Measurements from ENCODE around the gene PANK4. TPM values are rescaled to one million over a fixed set of nuclear protein-coding genes. Genes with fewer than 3 reads are reported as not detected.

The PANK4 gene
- total and polyA plus RNA-seq, 10 of the 15 experiments (the other 5 are each of a cell fraction or from before 2014, with no cell fraction given), result 0.35 to 38.0 (median 18.6) TPM

DNA sequence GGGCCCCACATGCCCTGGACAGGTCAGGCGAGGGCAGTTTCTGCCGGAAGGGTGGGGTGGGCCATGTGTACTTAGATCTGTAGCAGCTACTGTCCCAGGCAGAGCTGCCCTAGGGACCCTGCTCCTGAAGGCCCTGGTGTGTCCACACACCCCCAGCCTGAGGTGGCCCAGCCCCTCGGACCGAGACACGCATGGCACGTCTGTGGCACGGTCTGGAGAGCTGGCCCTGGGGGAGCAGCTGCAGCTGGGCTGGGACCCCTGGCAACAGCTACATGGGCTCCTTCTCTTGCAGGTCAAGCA lies 24.6 kb downstream of the PANK4 start:
- BruUV-seq (replicated peaks), result no TSS peak
- intact Hi-C loops (cut with micrococcal nuclease; ENCODE audit: unreplicated experiment) (no loop called here), in situ Hi-C loops (cut with MboI) (no loop called here)
- H3K9ac ChIP-seq (ENCODE audit: control insufficient read depth, insufficient read depth, low read length), result no peak overlapping the region
- no peaks in the 10 kb centered on the region for H3K27me3 ChIP-seq (replicated peaks in 1 of 2; ENCODE audit: control insufficient read depth in 2 of 2, insufficient read depth in 2 of 2, low read length in 1 of 2)
- H3K36me3 ChIP-seq (ENCODE audit: control insufficient read depth in 2 of 2, insufficient read depth in 2 of 2, low read length in 1 of 2), result peaks cover 0 to under 1% of the 10 kb centered on the region in 2 experiments; a peak in 1 of 4 replicates
- FAIRE-seq (no peak), ATAC-seq (no peak), DNase-seq (ENCODE audit: low read depth, low spot score) (no peak)
- WGBS (ENCODE audit: insufficient coverage, insufficient replicate concordance, low lambda C conversion rate, missing lambda C conversion rate), result 26% methylated on average over 7 of the region's 7 CpGs
- no peak overlapping the region for H2AFZ ChIP-seq (ENCODE audit: control insufficient read depth, low read depth, low read length)
- no peak overlapping the region for H3K4me2 ChIP-seq (ENCODE audit: control insufficient read depth, insufficient read depth)
- H3K4me1 ChIP-seq (ENCODE audit: control insufficient read depth, insufficient read depth, low read length), result no peaks in the 10 kb centered on the region; the same call in 1 of the 2 replicates
- POLR2A ChIA-PET, result no interaction called here
- RAD21 ChIA-PET (ENCODE audit: unreplicated experiment), result interaction anchor here (1.7 kb wide), 1 partner anchor 86 kb away, joined by 4 read pairs; no protein-coding TSS in a partner anchor
- no peak overlapping the region for H3K4me3 ChIP-seq
- SMC1A ChIA-PET (ENCODE audit: uncharacterized antibody, unreplicated experiment), result interaction anchor here (1.0 kb wide), 1 partner anchor 22 kb away, joined by 3 read pairs; no protein-coding TSS in a partner anchor
- CTCF ChIA-PET, result no interaction called here
- H3K9me3 ChIP-seq (replicated peaks; ENCODE audit: control insufficient read depth, insufficient read depth, low read length), result no peaks in the 10 kb centered on the region
- H3K27ac ChIP-seq (ENCODE audit: control insufficient read depth, insufficient read depth), result no peak overlapping the region
- H4K20me1 ChIP-seq (ENCODE audit: control insufficient read depth, insufficient read depth), result no peaks in the 10 kb centered on the region; the same call in 1 of the 2 replicates
- no peaks in the 10 kb centered on the region for H3K79me2 ChIP-seq (ENCODE audit: control insufficient read depth, insufficient read depth, low read length)
- TF ChIP-seq MEF2A (IDR thresholded peaks at IDR 0.05; ENCODE audit: insufficient read depth, low read depth, low read length), result no peak
- no peak for TF ChIP-seq JUNB (IDR thresholded peaks at IDR 0.05)
- TF ChIP-seq ZNF24 (IDR thresholded peaks at IDR 0.05), result no peak
- TF ChIP-seq SP1 (IDR thresholded peaks at IDR 0.05; ENCODE audit: low read depth, low read length), result no peak
- TF ChIP-seq ZNF217 (IDR thresholded peaks at IDR 0.05), result no peak
- TF ChIP-seq, protein P1, sequence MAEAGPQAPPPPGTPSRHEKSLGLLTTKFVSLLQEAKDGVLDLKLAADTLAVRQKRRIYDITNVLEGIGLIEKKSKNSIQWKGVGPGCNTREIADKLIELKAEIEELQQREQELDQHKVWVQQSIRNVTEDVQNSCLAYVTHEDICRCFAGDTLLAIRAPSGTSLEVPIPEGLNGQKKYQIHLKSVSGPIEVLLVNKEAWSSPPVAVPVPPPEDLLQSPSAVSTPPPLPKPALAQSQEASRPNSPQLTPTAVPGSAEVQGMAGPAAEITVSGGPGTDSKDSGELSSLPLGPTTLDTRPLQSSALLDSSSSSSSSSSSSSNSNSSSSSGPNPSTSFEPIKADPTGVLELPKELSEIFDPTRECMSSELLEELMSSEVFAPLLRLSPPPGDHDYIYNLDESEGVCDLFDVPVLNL (IDR thresholded peaks at IDR 0.05; ENCODE audit: low read depth, low read length), result no peak
- TF ChIP-seq RUNX3 (IDR thresholded peaks at IDR 0.05; ENCODE audit: low read length), result no peak
- no peak for TF ChIP-seq NFYA (IDR thresholded peaks at IDR 0.05; ENCODE audit: borderline replicate concordance, low read depth, low read length)
- TF ChIP-seq IKZF1 (conservative IDR thresholded peaks at IDR 0.05), result no peak
- TF ChIP-seq RAD51 (IDR thresholded peaks at IDR 0.05), result no peak
- TF ChIP-seq SREBF1 (IDR thresholded peaks at IDR 0.05; ENCODE audit: low read length), result no peak
- TF ChIP-seq, protein P2, sequence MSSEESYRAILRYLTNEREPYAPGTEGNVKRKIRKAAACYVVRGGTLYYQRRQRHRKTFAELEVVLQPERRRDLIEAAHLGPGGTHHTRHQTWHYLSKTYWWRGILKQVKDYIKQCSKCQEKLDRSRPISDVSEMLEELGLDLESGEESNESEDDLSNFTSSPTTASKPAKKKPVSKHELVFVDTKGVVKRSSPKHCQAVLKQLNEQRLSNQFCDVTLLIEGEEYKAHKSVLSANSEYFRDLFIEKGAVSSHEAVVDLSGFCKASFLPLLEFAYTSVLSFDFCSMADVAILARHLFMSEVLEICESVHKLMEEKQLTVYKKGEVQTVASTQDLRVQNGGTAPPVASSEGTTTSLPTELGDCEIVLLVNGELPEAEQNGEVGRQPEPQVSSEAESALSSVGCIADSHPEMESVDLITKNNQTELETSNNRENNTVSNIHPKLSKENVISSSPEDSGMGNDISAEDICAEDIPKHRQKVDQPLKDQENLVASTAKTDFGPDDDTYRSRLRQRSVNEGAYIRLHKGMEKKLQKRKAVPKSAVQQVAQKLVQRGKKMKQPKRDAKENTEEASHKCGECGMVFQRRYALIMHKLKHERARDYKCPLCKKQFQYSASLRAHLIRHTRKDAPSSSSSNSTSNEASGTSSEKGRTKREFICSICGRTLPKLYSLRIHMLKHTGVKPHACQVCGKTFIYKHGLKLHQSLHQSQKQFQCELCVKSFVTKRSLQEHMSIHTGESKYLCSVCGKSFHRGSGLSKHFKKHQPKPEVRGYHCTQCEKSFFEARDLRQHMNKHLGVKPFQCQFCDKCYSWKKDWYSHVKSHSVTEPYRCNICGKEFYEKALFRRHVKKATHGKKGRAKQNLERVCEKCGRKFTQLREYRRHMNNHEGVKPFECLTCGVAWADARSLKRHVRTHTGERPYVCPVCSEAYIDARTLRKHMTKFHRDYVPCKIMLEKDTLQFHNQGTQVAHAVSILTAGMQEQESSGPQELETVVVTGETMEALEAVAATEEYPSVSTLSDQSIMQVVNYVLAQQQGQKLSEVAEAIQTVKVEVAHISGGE (CRISPR knock-in tag; IDR thresholded peaks at IDR 0.05), result no peak

Measured in GM12878 (cell line).